SK-N-MC (cell line): ENCODE results near the gene ARPP19.
"Not testable (repeated sequence)": the region's sequence is repeated elsewhere in the genome, so short reads cannot be mapped to it uniquely, and the experiment has no call there.

Experiments
- DNase-seq: peaks from one replicate; pipeline ENCODE4 v3.0.0-alpha.2; 2011; ENCODE audit warnings: low read depth, low spot score
- H3K27ac ChIP-seq: fragments of 200-600 bp; sonication (generic); 2 replicates; pipeline ENCODE4 v1.5.1; 2016; ENCODE audit warnings: mixed run types
- H3K36me3 ChIP-seq: fragments of 200-600 bp; sonication (generic); 2 replicates; pipeline ENCODE4 v1.6.1; 2017; ENCODE audit warnings: antibody characterized with exemption, low read length, mixed read lengths; ENCODE audit not compliant: insufficient read depth
- H3K4me3 ChIP-seq: fragments of 200-600 bp; sonication (generic); 2 replicates; pipeline ENCODE4 v1.5.1; 2016
- H3K9ac ChIP-seq: fragments of 200-600 bp; sonication (generic); 2 replicates; pipeline ENCODE4 v1.8.0; 2017; ENCODE audit warnings: mixed run types, mixed read lengths; ENCODE audit not compliant: insufficient read length
- H3K9me3 ChIP-seq: fragments of 200-600 bp; sonication (generic); 2 replicates; pipeline ENCODE4 v1.6.1; 2017; ENCODE audit warnings: low read depth, mild to moderate bottlenecking, antibody characterized with exemption, low read length, moderate library complexity, mixed read lengths
- EZH2 ChIP-seq: fragments of 200-600 bp; sonication (generic); IDR thresholded peaks from one replicate; pipeline ENCODE4 v1.6.1; 2017; ENCODE audit warnings: antibody characterized with exemption
- FOXP2 ChIP-seq: optimal IDR thresholded peaks from 2 replicates; pipeline ENCODE3; 2011; ENCODE audit warnings: mild to moderate bottlenecking, moderate library complexity; ENCODE audit not compliant: insufficient read depth; ENCODE audit errors: extremely low read length, control extremely low read depth
- POLR2AphosphoS5 ChIP-seq: IDR thresholded peaks from 2 replicates; pipeline ENCODE4 v1.6.1; 2012; ENCODE audit warnings: mild to moderate bottlenecking, low read depth, low read length, borderline replicate concordance

ARPP19 gene

GRCh38 chr15:52556524-52557273, 12.1 kb downstream of the ARPP19 start:
- TF ChIP-seq POLR2AphosphoS5 (no peak), EZH2 (no peak), FOXP2 (no peak)
- no peak overlapping the region for H3K4me3 ChIP-seq
- peaks cover 80% of the 10 kb centered on the region for H3K36me3 ChIP-seq
- DNase-seq, result no peak
- H3K9me3 ChIP-seq, result no peaks in the 10 kb centered on the region
- no peak overlapping the region for H3K27ac ChIP-seq
- H3K9ac ChIP-seq, result no peak overlapping the region

- DNase-seq, result no peak
- Histone ChIP-seq H3K27ac (no peak overlapping the region), H3K36me3 (peaks cover 83% of the 10 kb centered on the region), H3K9me3 (no peaks in the 10 kb centered on the region), H3K9ac (no peak overlapping the region), H3K4me3 (no peak overlapping the region)
- TF ChIP-seq POLR2AphosphoS5 (no peak), FOXP2 (no peak), EZH2 (no peak)
Observed at GRCh38 chr15:52552303-52552702, 16.5 kb downstream of the ARPP19 start.

GRCh38 chr15:52551762-52552161, 17.1 kb downstream of the ARPP19 start:
- TF ChIP-seq EZH2 (no peak), POLR2AphosphoS5 (no peak), FOXP2 (no peak)
- no peak overlapping the region for H3K27ac ChIP-seq
- peaks cover 84% of the 10 kb centered on the region for H3K36me3 ChIP-seq
- H3K4me3 ChIP-seq, result no peak overlapping the region
- no peak for DNase-seq
- H3K9me3 ChIP-seq, result no peaks in the 10 kb centered on the region
- no peak overlapping the region for H3K9ac ChIP-seq

GRCh38 chr15:52551186-52551585, 17.6 kb downstream of the ARPP19 start:
- peaks cover 84% of the 10 kb centered on the region for H3K36me3 ChIP-seq
- H3K9ac ChIP-seq, H3K27ac ChIP-seq, H3K4me3 ChIP-seq, DNase-seq, H3K9me3 ChIP-seq: not testable (repeated sequence)

- DNase-seq, result no peak
- no peaks in the 10 kb centered on the region for H3K9me3 ChIP-seq
- H3K27ac ChIP-seq, result no peak overlapping the region
- TF ChIP-seq FOXP2 (no peak), POLR2AphosphoS5 (peak; percentile 5; the same call in 1 of the 2 replicates), EZH2 (no peak)
- H3K9ac ChIP-seq, result no peak overlapping the region
- H3K36me3 ChIP-seq, result peaks cover 52% of the 10 kb centered on the region
- H3K4me3 ChIP-seq, result no peak overlapping the region
Observed at GRCh38 chr15:52546031-52546751, 22.6 kb downstream of the ARPP19 start.

- Histone ChIP-seq H3K4me3 (no peak overlapping the region), H3K27ac (no peak overlapping the region), H3K9ac (no peak overlapping the region), H3K9me3 (no peaks in the 10 kb centered on the region), H3K36me3 (peaks cover 1% of the 10 kb centered on the region)
- no peak for DNase-seq
- no peak for TF ChIP-seq EZH2
- no peak for TF ChIP-seq FOXP2
- no peak for TF ChIP-seq POLR2AphosphoS5
Observed at GRCh38 chr15:52540374-52541012, 28.3 kb downstream of the ARPP19 start.

GRCh38 chr15:52537459-52537858, 31.4 kb downstream of the ARPP19 start:
- no peak for DNase-seq
- H3K36me3 ChIP-seq, result no peaks in the 10 kb centered on the region
- TF ChIP-seq EZH2 (no peak), POLR2AphosphoS5 (no peak), FOXP2 (no peak)
- no peaks in the 10 kb centered on the region for H3K9me3 ChIP-seq
- H3K27ac ChIP-seq, result no peak overlapping the region
- H3K4me3 ChIP-seq, result no peak overlapping the region
- no peak overlapping the region for H3K9ac ChIP-seq

GRCh38 chr15:52532427-52532826, 36.4 kb downstream of the ARPP19 start:
- no peak for DNase-seq
- H3K4me3 ChIP-seq, result no peak overlapping the region
- no peaks in the 10 kb centered on the region for H3K9me3 ChIP-seq
- H3K9ac ChIP-seq, result no peak overlapping the region
- H3K27ac ChIP-seq, result no peak overlapping the region
- no peaks in the 10 kb centered on the region for H3K36me3 ChIP-seq
- no peak for TF ChIP-seq POLR2AphosphoS5
- TF ChIP-seq FOXP2, result no peak
- no peak for TF ChIP-seq EZH2
